Measurements from ENCODE around the gene ASGR1.

- TF ChIP-seq POLR2AphosphoS5 (IDR thresholded peaks at IDR 0.05) (no peak), POLR2A (IDR thresholded peaks at IDR 0.05) (no peak)
Measured at GRCh38 chr17:7124923-7125322, 54.2 kb downstream of the ASGR1 start.

Measured in breast epithelium (tissue), 3 donors.